Neural progenitor cell (in vitro differentiated cells): ENCODE data around the gene ADCY7.

Source experiments
- EZH2 ChIP-seq: fragments of 200-600 bp; sonication (generic); IDR thresholded peaks from 2 replicates; pipeline ENCODE4 v1.6.1; 2017; ENCODE audit warnings: antibody characterized with exemption, mild to moderate bottlenecking, moderate library complexity
- TF ChIP-seq, protein P1 (sequence below): fragments of 200-600 bp; sonication (generic); IDR thresholded peaks from 2 replicates; pipeline ENCODE4 v1.5.1; 2017; ENCODE audit warnings: antibody characterized with exemption, mild to moderate bottlenecking

GRCh38 chr16:50288920-50289319 lies 22.6 kb downstream of the ADCY7 start:
- TF ChIP-seq, protein P1, sequence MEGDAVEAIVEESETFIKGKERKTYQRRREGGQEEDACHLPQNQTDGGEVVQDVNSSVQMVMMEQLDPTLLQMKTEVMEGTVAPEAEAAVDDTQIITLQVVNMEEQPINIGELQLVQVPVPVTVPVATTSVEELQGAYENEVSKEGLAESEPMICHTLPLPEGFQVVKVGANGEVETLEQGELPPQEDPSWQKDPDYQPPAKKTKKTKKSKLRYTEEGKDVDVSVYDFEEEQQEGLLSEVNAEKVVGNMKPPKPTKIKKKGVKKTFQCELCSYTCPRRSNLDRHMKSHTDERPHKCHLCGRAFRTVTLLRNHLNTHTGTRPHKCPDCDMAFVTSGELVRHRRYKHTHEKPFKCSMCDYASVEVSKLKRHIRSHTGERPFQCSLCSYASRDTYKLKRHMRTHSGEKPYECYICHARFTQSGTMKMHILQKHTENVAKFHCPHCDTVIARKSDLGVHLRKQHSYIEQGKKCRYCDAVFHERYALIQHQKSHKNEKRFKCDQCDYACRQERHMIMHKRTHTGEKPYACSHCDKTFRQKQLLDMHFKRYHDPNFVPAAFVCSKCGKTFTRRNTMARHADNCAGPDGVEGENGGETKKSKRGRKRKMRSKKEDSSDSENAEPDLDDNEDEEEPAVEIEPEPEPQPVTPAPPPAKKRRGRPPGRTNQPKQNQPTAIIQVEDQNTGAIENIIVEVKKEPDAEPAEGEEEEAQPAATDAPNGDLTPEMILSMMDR, result no peak
- TF ChIP-seq EZH2, result no peak
